Activated naive CD4-positive, alpha-beta T cell treated with anti-CD3 and anti-CD28 coated beads, Interleukin-2, amount 50 U/mL, for 72 hours (primary cell): Measurements from ENCODE around the gene SYCP2. TPM values are rescaled to one million over a fixed set of nuclear protein-coding genes. Genes with fewer than 3 reads are reported as not detected.
"Not testable (repeated sequence)": the region's sequence is repeated elsewhere in the genome, so short reads cannot be mapped to it uniquely, and the experiment has no call there.

Experiments used
- ATAC-seq, 2 donors: fragments of 150-1000 bp; cut with Tn5 transposase; 2 replicates each; pipeline ENCODE4 v1.10.0; 2021; ENCODE audit warnings: mild to moderate bottlenecking in 2 of 2, moderate library complexity in 2 of 2
- DNase-seq, 2 donors: peaks; one replicate each; pipeline ENCODE4 v3.0.0; 2021 to 2022; ENCODE audit warnings: low spot score in 2 of 2
- H3K27ac Mint-ChIP-seq, 2 donors: one replicate each; pipeline ENCODE4 v1.8.0; 2022; ENCODE audit warnings: mild to moderate bottlenecking in 2 of 2, mixed read lengths in 2 of 2
- H3K36me3 Mint-ChIP-seq, 2 donors: one replicate each; pipeline ENCODE4 v1.8.0; 2022; ENCODE audit warnings: mixed read lengths in 2 of 2
- H3K9me3 Mint-ChIP-seq, 2 donors: one replicate each; pipeline ENCODE4 v1.8.0; 2022; ENCODE audit warnings: mixed read lengths in 2 of 2
- total RNA-seq, 2 donors: library from RNA; stranded (reverse); gene quantifications; one replicate each; pipeline ENCODE4 v1.2.3, GENCODE V29; 2022

SYCP2 gene
- 1 to 10 TPM in 1 of 2 donors, under 1 TPM in 1; 0.84 to 2.2 TPM for total RNA-seq

GRCh38 chr20:59933296-59933848 lies at the start of gene SYCP2:
Gene SYCP2, minus strand, starts transcription at chr20:59933637. Its CDS starts 11,224 bp downstream, at chr20:59922413.
- peak in 1 of 2 donors; percentile 58 for DNase-seq
- H3K36me3 Mint-ChIP-seq, result peaks cover 3 to 5% of the 10 kb centered on the region in 2 donors
- H3K9me3 Mint-ChIP-seq, result no peaks in the 10 kb centered on the region
- no peak within 1 kb of the TSS for H3K27ac Mint-ChIP-seq
- peak; percentile 65 to 66 for ATAC-seq

GRCh38 chr20:59983076-59983475 lies 49.6 kb upstream of the SYCP2 start:
- Mint-ChIP-seq H3K9me3 (no peaks in the 10 kb centered on the region), H3K27ac (no peak overlapping the region), H3K36me3 (peaks cover 0 to 5% of the 10 kb centered on the region in 2 donors)
- DNase-seq (no peak), ATAC-seq (no peak)

- DNase-seq (no peak), ATAC-seq (no peak)
- Mint-ChIP-seq H3K27ac (no peak overlapping the region), H3K36me3 (peaks cover 0 to 2% of the 10 kb centered on the region in 2 donors), H3K9me3 (no peaks in the 10 kb centered on the region)
Measured at GRCh38 chr20:59977086-59977485, 43.6 kb upstream of the SYCP2 start.

- H3K27ac Mint-ChIP-seq, result no peak overlapping the region
- H3K9me3 Mint-ChIP-seq, result no peaks in the 10 kb centered on the region
- DNase-seq, result no peak
- no peaks in the 10 kb centered on the region for H3K36me3 Mint-ChIP-seq
- ATAC-seq, result no peak
Measured at GRCh38 chr20:59976156-59976782, 42.8 kb upstream of the SYCP2 start.

- DNase-seq, result no peak
- Mint-ChIP-seq H3K36me3 (no peaks in the 10 kb centered on the region), H3K27ac (no peak overlapping the region), H3K9me3 (no peaks in the 10 kb centered on the region)
- ATAC-seq, result no peak
Measured at GRCh38 chr20:59972037-59972801, 38.8 kb upstream of the SYCP2 start.

GRCh38 chr20:59971428-59971827 lies 38.0 kb upstream of the SYCP2 start:
- no peak for DNase-seq
- no peaks in the 10 kb centered on the region for H3K9me3 Mint-ChIP-seq
- H3K36me3 Mint-ChIP-seq, result no peaks in the 10 kb centered on the region
- H3K27ac Mint-ChIP-seq, result no peak overlapping the region
- ATAC-seq, result no peak

- no peaks in the 10 kb centered on the region for H3K9me3 Mint-ChIP-seq
- no peaks in the 10 kb centered on the region for H3K36me3 Mint-ChIP-seq
- DNase-seq (no peak), ATAC-seq (no peak)
- no peak overlapping the region for H3K27ac Mint-ChIP-seq
Measured at GRCh38 chr20:59966428-59966827, 33.0 kb upstream of the SYCP2 start.

- ATAC-seq (no peak), DNase-seq (no peak)
- H3K9me3 Mint-ChIP-seq, result no peaks in the 10 kb centered on the region
- no peak overlapping the region for H3K27ac Mint-ChIP-seq
- no peaks in the 10 kb centered on the region for H3K36me3 Mint-ChIP-seq
Measured at GRCh38 chr20:59962155-59962554, 28.7 kb upstream of the SYCP2 start.

- H3K27ac Mint-ChIP-seq, result no peak overlapping the region
- DNase-seq (no peak), ATAC-seq (no peak)
- H3K9me3 Mint-ChIP-seq, result no peaks in the 10 kb centered on the region
- no peaks in the 10 kb centered on the region for H3K36me3 Mint-ChIP-seq
Measured at GRCh38 chr20:59961423-59961822, 28.0 kb upstream of the SYCP2 start.

- H3K27ac Mint-ChIP-seq, result no peak overlapping the region
- no peak for ATAC-seq
- no peaks in the 10 kb centered on the region for H3K9me3 Mint-ChIP-seq
- no peaks in the 10 kb centered on the region for H3K36me3 Mint-ChIP-seq
- no peak for DNase-seq
Measured at GRCh38 chr20:59958626-59959025, 25.2 kb upstream of the SYCP2 start.

- Mint-ChIP-seq H3K27ac (no peak within 1 kb of the TSS), H3K36me3 (no peaks in the 10 kb centered on the region), H3K9me3 (no peaks in the 10 kb centered on the region)
- DNase-seq (no peak), ATAC-seq (no peak)
Measured at GRCh38 chr20:59958123-59958522, 24.7 kb upstream of the SYCP2 start, which contains the start of gene CDH26. Gene CDH26, plus strand, starts transcription at chr20:59958423. Its CDS starts 304 bp downstream, at chr20:59958727.

GRCh38 chr20:59957568-59957967 lies 24.1 kb upstream of the SYCP2 start:
- H3K36me3 Mint-ChIP-seq, H3K27ac Mint-ChIP-seq, DNase-seq, H3K9me3 Mint-ChIP-seq, ATAC-seq: not testable (repeated sequence)

- Mint-ChIP-seq H3K36me3 (no peaks in the 10 kb centered on the region), H3K27ac (peak overlapping the region in 1 of 2 donors; percentile 30), H3K9me3 (no peaks in the 10 kb centered on the region)
- DNase-seq (no peak), ATAC-seq (peak in 1 of 2 donors; percentile 41)
Measured at GRCh38 chr20:59955131-59955796, 21.8 kb upstream of the SYCP2 start.

- no peaks in the 10 kb centered on the region for H3K36me3 Mint-ChIP-seq
- no peaks in the 10 kb centered on the region for H3K9me3 Mint-ChIP-seq
- DNase-seq, result no peak
- ATAC-seq, result no peak
- peak overlapping the region in 1 of 2 donors; percentile 30 for H3K27ac Mint-ChIP-seq
Measured at GRCh38 chr20:59954718-59955117, 21.3 kb upstream of the SYCP2 start.

- no peaks in the 10 kb centered on the region for H3K36me3 Mint-ChIP-seq
- peak overlapping the region in 1 of 2 donors; percentile 79 for H3K27ac Mint-ChIP-seq
- DNase-seq (no peak), ATAC-seq (no peak)
- no peaks in the 10 kb centered on the region for H3K9me3 Mint-ChIP-seq
Measured at GRCh38 chr20:59949911-59950310, 16.5 kb upstream of the SYCP2 start.

GRCh38 chr20:59948828-59949720 lies 15.6 kb upstream of the SYCP2 start:
- peak overlapping the region; percentile 80 to 91 for H3K27ac Mint-ChIP-seq
- peaks cover 8% of the 10 kb centered on the region in 2 donors for H3K36me3 Mint-ChIP-seq
- H3K9me3 Mint-ChIP-seq, result no peaks in the 10 kb centered on the region
- ATAC-seq, result peak; percentile 60 to 64
- DNase-seq, result peak in 1 of 2 donors; percentile 24
